ENCODE results near the gene BICRAL. TPM values are rescaled to one million over a fixed set of nuclear protein-coding genes. Genes with fewer than 3 reads are reported as not detected.

The BICRAL gene
- total and polyA plus RNA-seq, 9 of the 15 experiments (the other 6 are each of a cell fraction or from before 2014, with no cell fraction given), result 1.2 to 11.9 (median 5.6) TPM

DNA sequence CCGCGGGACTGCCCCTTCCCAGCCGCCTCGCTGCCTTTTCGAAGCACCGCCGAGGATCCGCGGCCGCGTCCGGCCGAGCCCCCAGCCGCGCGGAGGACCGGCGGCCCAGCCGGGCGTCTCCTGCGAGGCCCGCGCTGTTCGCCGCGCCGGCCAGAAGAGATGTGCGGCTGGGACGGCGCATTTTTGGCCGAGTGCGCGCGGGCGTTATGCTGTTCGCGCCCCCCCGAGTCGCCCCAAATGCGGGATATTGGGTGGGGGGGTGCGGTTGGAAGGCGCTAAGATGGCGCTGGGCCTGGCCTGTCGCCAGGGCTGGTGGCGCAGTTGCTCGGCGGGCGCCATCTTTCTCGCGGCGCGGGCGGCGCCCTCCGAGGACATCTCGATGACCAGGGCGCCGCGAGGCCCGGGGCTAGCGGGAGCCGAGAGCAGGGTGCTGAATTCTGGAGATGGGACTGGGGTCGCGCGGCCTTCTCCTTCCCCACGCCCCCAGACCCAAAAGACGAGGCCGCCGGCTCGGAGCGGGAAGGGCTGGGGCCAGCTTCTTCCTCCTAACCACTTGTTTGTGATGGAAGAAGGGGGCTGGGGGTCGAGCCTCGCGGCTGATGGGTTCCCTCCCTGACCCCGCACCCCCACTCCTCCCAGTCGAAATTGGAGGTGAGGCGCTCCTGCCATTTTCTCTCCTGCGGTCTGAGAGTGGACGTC is 1.5 kb downstream of the BICRAL start (continued):
- TF ChIP-seq MIER1 (IDR thresholded peaks at IDR 0.05; ENCODE audit: low read depth) (no peak), SMC3 (conservative IDR thresholded peaks at IDR 0.05; ENCODE audit: insufficient read depth, low read depth, low read length) (no peak), ZC3H8 (IDR thresholded peaks at IDR 0.05) (no peak), ZFX (CRISPR knock-in tag; IDR thresholded peaks at IDR 0.05) (peak; percentile 95), NFIC (IDR thresholded peaks at IDR 0.05) (peak; percentile 99), ZNF232 (CRISPR knock-in tag; IDR thresholded peaks at IDR 0.05) (no peak), NCOA4 (IDR thresholded peaks at IDR 0.05; ENCODE audit: partially characterized antibody) (no peak), FOXJ2 (tag; IDR thresholded peaks at IDR 0.05) (peak; percentile 70), RBM34 (IDR thresholded peaks at IDR 0.05; ENCODE audit: borderline replicate concordance, insufficient read depth, low read length) (0 out of 2 replicates have a peak, but pooled peaks have one; percentile 53)
- TF ChIP-seq, protein P1, sequence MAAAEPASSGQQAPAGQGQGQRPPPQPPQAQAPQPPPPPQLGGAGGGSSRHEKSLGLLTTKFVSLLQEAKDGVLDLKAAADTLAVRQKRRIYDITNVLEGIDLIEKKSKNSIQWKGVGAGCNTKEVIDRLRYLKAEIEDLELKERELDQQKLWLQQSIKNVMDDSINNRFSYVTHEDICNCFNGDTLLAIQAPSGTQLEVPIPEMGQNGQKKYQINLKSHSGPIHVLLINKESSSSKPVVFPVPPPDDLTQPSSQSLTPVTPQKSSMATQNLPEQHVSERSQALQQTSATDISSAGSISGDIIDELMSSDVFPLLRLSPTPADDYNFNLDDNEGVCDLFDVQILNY (CRISPR knock-in tag; IDR thresholded peaks at IDR 0.05), result no peak; the same call in 1 of the 2 replicates
- TF ChIP-seq, protein P2, sequence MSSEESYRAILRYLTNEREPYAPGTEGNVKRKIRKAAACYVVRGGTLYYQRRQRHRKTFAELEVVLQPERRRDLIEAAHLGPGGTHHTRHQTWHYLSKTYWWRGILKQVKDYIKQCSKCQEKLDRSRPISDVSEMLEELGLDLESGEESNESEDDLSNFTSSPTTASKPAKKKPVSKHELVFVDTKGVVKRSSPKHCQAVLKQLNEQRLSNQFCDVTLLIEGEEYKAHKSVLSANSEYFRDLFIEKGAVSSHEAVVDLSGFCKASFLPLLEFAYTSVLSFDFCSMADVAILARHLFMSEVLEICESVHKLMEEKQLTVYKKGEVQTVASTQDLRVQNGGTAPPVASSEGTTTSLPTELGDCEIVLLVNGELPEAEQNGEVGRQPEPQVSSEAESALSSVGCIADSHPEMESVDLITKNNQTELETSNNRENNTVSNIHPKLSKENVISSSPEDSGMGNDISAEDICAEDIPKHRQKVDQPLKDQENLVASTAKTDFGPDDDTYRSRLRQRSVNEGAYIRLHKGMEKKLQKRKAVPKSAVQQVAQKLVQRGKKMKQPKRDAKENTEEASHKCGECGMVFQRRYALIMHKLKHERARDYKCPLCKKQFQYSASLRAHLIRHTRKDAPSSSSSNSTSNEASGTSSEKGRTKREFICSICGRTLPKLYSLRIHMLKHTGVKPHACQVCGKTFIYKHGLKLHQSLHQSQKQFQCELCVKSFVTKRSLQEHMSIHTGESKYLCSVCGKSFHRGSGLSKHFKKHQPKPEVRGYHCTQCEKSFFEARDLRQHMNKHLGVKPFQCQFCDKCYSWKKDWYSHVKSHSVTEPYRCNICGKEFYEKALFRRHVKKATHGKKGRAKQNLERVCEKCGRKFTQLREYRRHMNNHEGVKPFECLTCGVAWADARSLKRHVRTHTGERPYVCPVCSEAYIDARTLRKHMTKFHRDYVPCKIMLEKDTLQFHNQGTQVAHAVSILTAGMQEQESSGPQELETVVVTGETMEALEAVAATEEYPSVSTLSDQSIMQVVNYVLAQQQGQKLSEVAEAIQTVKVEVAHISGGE (CRISPR knock-in tag; IDR thresholded peaks at IDR 0.05), result no peak; a peak in 1 of 6 replicates
- TF ChIP-seq, protein P3, sequence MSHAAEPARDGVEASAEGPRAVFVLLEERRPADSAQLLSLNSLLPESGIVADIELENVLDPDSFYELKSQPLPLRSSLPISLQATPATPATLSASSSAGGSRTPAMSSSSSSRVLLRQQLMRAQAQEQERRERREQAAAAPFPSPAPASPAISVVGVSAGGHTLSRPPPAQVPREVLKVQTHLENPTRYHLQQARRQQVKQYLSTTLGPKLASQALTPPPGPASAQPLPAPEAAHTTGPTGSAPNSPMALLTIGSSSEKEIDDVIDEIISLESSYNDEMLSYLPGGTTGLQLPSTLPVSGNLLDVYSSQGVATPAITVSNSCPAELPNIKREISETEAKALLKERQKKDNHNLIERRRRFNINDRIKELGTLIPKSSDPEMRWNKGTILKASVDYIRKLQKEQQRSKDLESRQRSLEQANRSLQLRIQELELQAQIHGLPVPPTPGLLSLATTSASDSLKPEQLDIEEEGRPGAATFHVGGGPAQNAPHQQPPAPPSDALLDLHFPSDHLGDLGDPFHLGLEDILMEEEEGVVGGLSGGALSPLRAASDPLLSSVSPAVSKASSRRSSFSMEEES (CRISPR knock-in tag; IDR thresholded peaks at IDR 0.05), result no peak
- TF ChIP-seq, protein P4, sequence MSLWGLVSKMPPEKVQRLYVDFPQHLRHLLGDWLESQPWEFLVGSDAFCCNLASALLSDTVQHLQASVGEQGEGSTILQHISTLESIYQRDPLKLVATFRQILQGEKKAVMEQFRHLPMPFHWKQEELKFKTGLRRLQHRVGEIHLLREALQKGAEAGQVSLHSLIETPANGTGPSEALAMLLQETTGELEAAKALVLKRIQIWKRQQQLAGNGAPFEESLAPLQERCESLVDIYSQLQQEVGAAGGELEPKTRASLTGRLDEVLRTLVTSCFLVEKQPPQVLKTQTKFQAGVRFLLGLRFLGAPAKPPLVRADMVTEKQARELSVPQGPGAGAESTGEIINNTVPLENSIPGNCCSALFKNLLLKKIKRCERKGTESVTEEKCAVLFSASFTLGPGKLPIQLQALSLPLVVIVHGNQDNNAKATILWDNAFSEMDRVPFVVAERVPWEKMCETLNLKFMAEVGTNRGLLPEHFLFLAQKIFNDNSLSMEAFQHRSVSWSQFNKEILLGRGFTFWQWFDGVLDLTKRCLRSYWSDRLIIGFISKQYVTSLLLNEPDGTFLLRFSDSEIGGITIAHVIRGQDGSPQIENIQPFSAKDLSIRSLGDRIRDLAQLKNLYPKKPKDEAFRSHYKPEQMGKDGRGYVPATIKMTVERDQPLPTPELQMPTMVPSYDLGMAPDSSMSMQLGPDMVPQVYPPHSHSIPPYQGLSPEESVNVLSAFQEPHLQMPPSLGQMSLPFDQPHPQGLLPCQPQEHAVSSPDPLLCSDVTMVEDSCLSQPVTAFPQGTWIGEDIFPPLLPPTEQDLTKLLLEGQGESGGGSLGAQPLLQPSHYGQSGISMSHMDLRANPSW (CRISPR knock-in tag; IDR thresholded peaks at IDR 0.05), result peak; percentile 72; the same call in 1 of the 2 replicates
- TF ChIP-seq, protein P5, sequence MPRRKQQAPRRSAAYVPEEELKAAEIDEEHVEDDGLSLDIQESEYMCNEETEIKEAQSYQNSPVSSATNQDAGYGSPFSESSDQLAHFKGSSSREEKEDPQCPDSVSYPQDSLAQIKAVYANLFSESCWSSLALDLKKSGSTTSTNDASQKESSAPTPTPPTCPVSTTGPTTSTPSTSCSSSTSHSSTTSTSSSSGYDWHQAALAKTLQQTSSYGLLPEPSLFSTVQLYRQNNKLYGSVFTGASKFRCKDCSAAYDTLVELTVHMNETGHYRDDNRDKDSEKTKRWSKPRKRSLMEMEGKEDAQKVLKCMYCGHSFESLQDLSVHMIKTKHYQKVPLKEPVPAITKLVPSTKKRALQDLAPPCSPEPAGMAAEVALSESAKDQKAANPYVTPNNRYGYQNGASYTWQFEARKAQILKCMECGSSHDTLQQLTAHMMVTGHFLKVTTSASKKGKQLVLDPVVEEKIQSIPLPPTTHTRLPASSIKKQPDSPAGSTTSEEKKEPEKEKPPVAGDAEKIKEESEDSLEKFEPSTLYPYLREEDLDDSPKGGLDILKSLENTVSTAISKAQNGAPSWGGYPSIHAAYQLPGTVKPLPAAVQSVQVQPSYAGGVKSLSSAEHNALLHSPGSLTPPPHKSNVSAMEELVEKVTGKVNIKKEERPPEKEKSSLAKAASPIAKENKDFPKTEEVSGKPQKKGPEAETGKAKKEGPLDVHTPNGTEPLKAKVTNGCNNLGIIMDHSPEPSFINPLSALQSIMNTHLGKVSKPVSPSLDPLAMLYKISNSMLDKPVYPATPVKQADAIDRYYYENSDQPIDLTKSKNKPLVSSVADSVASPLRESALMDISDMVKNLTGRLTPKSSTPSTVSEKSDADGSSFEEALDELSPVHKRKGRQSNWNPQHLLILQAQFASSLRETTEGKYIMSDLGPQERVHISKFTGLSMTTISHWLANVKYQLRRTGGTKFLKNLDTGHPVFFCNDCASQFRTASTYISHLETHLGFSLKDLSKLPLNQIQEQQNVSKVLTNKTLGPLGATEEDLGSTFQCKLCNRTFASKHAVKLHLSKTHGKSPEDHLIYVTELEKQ (CRISPR knock-in tag; IDR thresholded peaks at IDR 0.05), result no peak

All from K562 (cell line).